A549 (cell line): ENCODE measurements around the gene TPD52L1. TPM values are rescaled to one million over a fixed set of nuclear protein-coding genes. Genes with fewer than 3 reads are reported as not detected.
"Not testable (repeated sequence)": the region's sequence is repeated elsewhere in the genome, so short reads cannot be mapped to it uniquely, and the experiment has no call there.

Experiments
- ATAC-seq, 2 experiments: fragments of 200-7000 bp in 1 of 2; fragments of >200 bp in 1 of 2; cut with Nextera tagmentation in 1 of 2; cut with Tn5 transposase in 1 of 2; 3 replicates each; pipeline versions ENCODE4 v1.8.0 to v1.9.1; 2018 to 2020; ENCODE audit warnings: mild to moderate bottlenecking in 1 of 2, moderate library complexity in 1 of 2
- CTCF ChIA-PET: fragments of 300-600 bp; sonication (Branson Sonifier 250); formaldehyde crosslinking; extraction: SDS; loops from one replicate; lab custom pipeline; 2021; ENCODE audit warnings: antibody characterized with exemption, inconsistent platforms; lab: Yijun Ruan, JAX
- POLR2A ChIA-PET: fragments of 350-600 bp; formaldehyde crosslinking; extraction: SDS; loops from one replicate; lab custom pipeline; 2021; ENCODE audit warnings: antibody characterized with exemption, inconsistent platforms; lab: Yijun Ruan, JAX
- DNase-seq, 2 experiments: peaks; one replicate each; pipeline versions ENCODE4 v3.0.0 to v3.0.0-alpha.2; 2011 to 2016; ENCODE audit warnings: low read depth in 1 of 2, low spot score in 1 of 2
- FAIRE-seq: peaks from 2 replicates; lab custom pipeline; 2011; peaks lifted over from hg19 to GRCh38; lab: Jason Lieb, UNC
- H3K27ac ChIP-seq, 2 experiments: fragments of >200 bp; sonication (Bioruptor Twin); formaldehyde crosslinking; 3 replicates each; pipeline ENCODE4 v1.5.1; 2016 to 2017
- H3K4me1 ChIP-seq: fragments of >200 bp; sonication (Bioruptor Twin); formaldehyde crosslinking; 3 replicates; pipeline ENCODE4 v1.6.1; 2016
- H3K4me2 ChIP-seq: fragments of >200 bp; sonication (Bioruptor Twin); formaldehyde crosslinking; 3 replicates; pipeline ENCODE4 v1.6.1; 2016
- H3K4me3 ChIP-seq: fragments of >200 bp; sonication (Bioruptor Twin); formaldehyde crosslinking; 3 replicates; pipeline ENCODE4 v1.5.1; 2016
- H3K9me3 ChIP-seq: fragments of >200 bp; sonication (Bioruptor Twin); formaldehyde crosslinking; 3 replicates; pipeline ENCODE4 v1.6.1; 2016
- BCL3 ChIP-seq: fragments of >200 bp; sonication (Bioruptor Twin); formaldehyde crosslinking; IDR thresholded peaks from 3 replicates; pipeline ENCODE4 v1.6.1; 2016
- CBX2 ChIP-seq: fragments of 200-600 bp; sonication (generic); IDR thresholded peaks from 2 replicates; pipeline ENCODE4 v1.6.1; 2016; ENCODE audit warnings: low read depth, mild to moderate bottlenecking, borderline replicate concordance
- CHD2 ChIP-seq: fragments of 150-350 bp; IDR thresholded peaks from 2 replicates; pipeline ENCODE4 v1.6.1; 2014; ENCODE audit warnings: low read length; ENCODE audit not compliant: partially characterized antibody
- EHF ChIP-seq: fragments of 250-450 bp; sonication (Bioruptor Pico); IDR thresholded peaks from 2 replicates; pipeline ENCODE4 v1.5.0; 2020; ENCODE audit warnings: mild to moderate bottlenecking
- EP300 ChIP-seq, 2 experiments: fragments of >200 bp; sonication (Bioruptor Twin); formaldehyde crosslinking; IDR thresholded peaks; 2 replicates in 1 of 2; 3 replicates in 1 of 2; pipeline ENCODE4 v1.6.1; 2016 to 2017
- FOSL2 ChIP-seq, 2 experiments: fragments of 450-650 bp in 1 of 2; fragments of >200 bp in 1 of 2; sonication (Bioruptor Twin) in 1 of 2; formaldehyde crosslinking; IDR thresholded peaks; 2 replicates each; pipeline versions ENCODE4 v1.5.0 to v1.6.1; 2016 to 2020; ENCODE audit warnings: mild to moderate bottlenecking in 1 of 2, moderate library complexity in 1 of 2
- HEYL ChIP-seq: fragments of 250-450 bp; sonication (Bioruptor Pico); IDR thresholded peaks from 2 replicates; pipeline ENCODE4 v1.8.0; 2021; ENCODE audit warnings: mild to moderate bottlenecking, moderate library complexity
- HOXB13 ChIP-seq: fragments of 250-450 bp; sonication (Bioruptor Pico); IDR thresholded peaks from 2 replicates; pipeline ENCODE4 v1.5.0; 2020; ENCODE audit warnings: low read depth, mild to moderate bottlenecking, moderate library complexity
- JUN ChIP-seq, 2 experiments: fragments of >200 bp; sonication (Bioruptor Twin); formaldehyde crosslinking; IDR thresholded peaks; 2 replicates in 1 of 2; 3 replicates in 1 of 2; pipeline ENCODE4 v1.6.1; 2016 to 2017
- JUNB ChIP-seq: fragments of >200 bp; sonication (Bioruptor Twin); formaldehyde crosslinking; IDR thresholded peaks from 2 replicates; pipeline ENCODE4 v1.6.1; 2016
- KDM5A ChIP-seq: fragments of 200-600 bp; sonication (generic); IDR thresholded peaks from 2 replicates; pipeline ENCODE4 v1.6.1; 2016; ENCODE audit warnings: antibody characterized with exemption, mild to moderate bottlenecking
- NPAS2 ChIP-seq: fragments of 250-450 bp; sonication (Bioruptor Pico); IDR thresholded peaks from 2 replicates; pipeline ENCODE4 v1.8.0; 2022; ENCODE audit warnings: mild to moderate bottlenecking, moderate library complexity, borderline replicate concordance
- POLR2AphosphoS2 ChIP-seq: conservative IDR thresholded peaks from 2 replicates; pipeline ENCODE4 v1.6.1; 2012; ENCODE audit warnings: low read length, improper control_type of control experiment, inconsistent platforms
- RARB ChIP-seq: fragments of 250-450 bp; sonication (Bioruptor Pico); IDR thresholded peaks from 2 replicates; pipeline ENCODE4 v1.8.0; 2021; ENCODE audit warnings: mild to moderate bottlenecking, moderate library complexity
- RFX5 ChIP-seq: fragments of 450-650 bp; IDR thresholded peaks from 2 replicates; pipeline ENCODE4 v1.7.1; 2014; ENCODE audit warnings: antibody characterized with exemption, mild to moderate bottlenecking, moderate library complexity
- ZFP36 ChIP-seq: fragments of 450-650 bp; IDR thresholded peaks from 2 replicates; pipeline ENCODE4 v1.6.1; 2014; ENCODE audit warnings: borderline replicate concordance; ENCODE audit not compliant: partially characterized antibody
- ZNF302 ChIP-seq: fragments of 250-450 bp; sonication (Bioruptor Pico); IDR thresholded peaks from 2 replicates; pipeline ENCODE4 v1.9.0; 2021; ENCODE audit warnings: inconsistent platforms, mild to moderate bottlenecking, moderate library complexity
- WGBS: methylation state at CpG from one replicate; pipeline ENCODE4 v1.1.6; 2017; ENCODE audit errors: missing lambda C conversion rate; 5-methylcytosine and 5-hydroxymethylcytosine counted together
- polyA plus RNA-seq, 4 experiments: library from polyadenylated mRNA; depleted of rRNA in 3 of 4; stranded (reverse); fragments of >200 nt; fragmentation: RNase III in 1 of 4; extraction: RNeasy Plus Mini Kit Qiagen cat#74134 plus additional on column Dnase treatment in 1 of 4; gene quantifications; 2 replicates in 3 of 4; 3 replicates in 1 of 4; pipeline ENCODE4 v1.2.3, GENCODE V29; 2011 to 2017

The TPD52L1 gene
- polyA plus RNA-seq, 2 of the 4 experiments (the other 2 are of a cell fraction): 90.1 to 144 TPM

GRCh38 chr6:125277838-125278237, 124.3 kb downstream of the TPD52L1 start (continued):
- TF ChIP-seq EP300 (IDR thresholded peaks at IDR 0.05) (no peak), RARB (CRISPR knock-in tag) (no peak), KDM5A (no peak)

- H3K4me1 ChIP-seq: no peaks in the 10 kb centered on the region
- TF ChIP-seq EHF (CRISPR knock-in tag) (no peak), JUN (IDR thresholded peaks at IDR 0.05) (no peak), CBX2 (no peak), BCL3 (no peak), RFX5 (no peak), HEYL (CRISPR knock-in tag) (no peak), FOSL2 (IDR thresholded peaks at IDR 0.05) (no peak), FOSL2 (CRISPR knock-in tag; IDR thresholded peaks at IDR 0.05) (no peak), HOXB13 (no peak)
- TF ChIP-seq, all 56 proteins: peak for 0
- 92% methylated on average over 5 of the region's 7 CpGs for WGBS
These were observed 126.4 kb downstream of the TPD52L1 start for GRCh38 chr6:125279961-125280360.

GRCh38 chr6:125280370-125281035, 126.9 kb downstream of the TPD52L1 start:
- FAIRE-seq, H3K4me3 ChIP-seq, DNase-seq, POLR2A ChIA-PET, H3K9me3 ChIP-seq, CTCF ChIA-PET, H3K27ac ChIP-seq, H3K4me1 ChIP-seq, ATAC-seq, H3K4me2 ChIP-seq: not testable (repeated sequence)
- 95% methylated on average over 7 of the region's 11 CpGs for WGBS

More at GRCh38 chr6:125279961-125280360, 126.4 kb downstream of the TPD52L1 start:
- Histone ChIP-seq H3K9me3 (peaks cover 7% of the 10 kb centered on the region; the same call in 1 of the 3 replicates), H3K4me2 (no peak overlapping the region), H3K27ac (no peak overlapping the region), H3K4me3 (no peak overlapping the region)
- FAIRE-seq: no peak
- ChIA-PET CTCF (no interaction called here), POLR2A (no interaction called here)
- no peak for DNase-seq
- ATAC-seq: no peak

GRCh38 chr6:125282470-125282869, 128.9 kb downstream of the TPD52L1 start:
- peaks cover 15% of the 10 kb centered on the region; the same call in 1 of the 3 replicates for H3K9me3 ChIP-seq
- H3K4me3 ChIP-seq, POLR2A ChIA-PET, FAIRE-seq, ATAC-seq, H3K4me2 ChIP-seq, DNase-seq, H3K27ac ChIP-seq, H3K4me1 ChIP-seq: not testable (repeated sequence)
- CTCF ChIA-PET: interaction anchor here (0.6 kb wide), 1 partner anchor 10 kb away, joined by 3 read pairs; no protein-coding TSS in a partner anchor
- 96% methylated on average over 3 of the region's 3 CpGs for WGBS

- ATAC-seq: no peak
- peak in 1 of 2 experiments; percentile 13 for DNase-seq
- Histone ChIP-seq H3K27ac (no peak overlapping the region), H3K4me2 (no peak overlapping the region), H3K4me1 (no peaks in the 10 kb centered on the region), H3K9me3 (peaks cover 15% of the 10 kb centered on the region; the same call in 1 of the 3 replicates), H3K4me3 (no peak overlapping the region)
- no peak for FAIRE-seq
- ChIA-PET POLR2A (no interaction called here), CTCF (no interaction called here)
- TF ChIP-seq NPAS2 (CRISPR knock-in tag): no peak
- TF ChIP-seq JUNB: no peak
- no peak for TF ChIP-seq ZNF302
- TF ChIP-seq CHD2: no peak
- TF ChIP-seq POLR2AphosphoS2: no peak
- no peak for TF ChIP-seq ZFP36
- 89% methylated on average over 1 of the region's 1 CpG for WGBS
These were observed 131.8 kb downstream of the TPD52L1 start for GRCh38 chr6:125285353-125285752.
